DOHH2 (cell line): Measurements from ENCODE around the gene BBX.

ENCODE experiments used
- CTCF ChIP-seq: fragments of 200-600 bp; sonication (generic); IDR thresholded peaks from one replicate; pipeline ENCODE4 v1.5.1; 2014; ENCODE audit warnings: antibody characterized with exemption, mild to moderate bottlenecking, low read depth, low read length; ENCODE audit not compliant: poor library complexity, severe bottlenecking
- EZH2phosphoT487 ChIP-seq: fragments of 200-600 bp; sonication (generic); IDR thresholded peaks from 2 replicates; pipeline ENCODE4 v1.6.1; 2017; ENCODE audit warnings: borderline replicate concordance, mild to moderate bottlenecking, antibody characterized with exemption, low read length, moderate library complexity, mixed read lengths

GRCh38 chr3:107657971-107658370, 135.2 kb downstream of the BBX start:
- no peak for TF ChIP-seq CTCF
- no peak for TF ChIP-seq EZH2phosphoT487
